Esophagus muscularis mucosa (tissue), 4 donors: Measurements from ENCODE around the gene INPP5B.
"Not testable (repeated sequence)": the region's sequence is repeated elsewhere in the genome, so short reads cannot be mapped to it uniquely, and the experiment has no call there.

Experiments used
- EP300 ChIP-seq: sonication (generic); formaldehyde crosslinking; IDR thresholded peaks from one replicate; pipeline ENCODE4 v1.6.1; 2017; ENCODE audit warnings: antibody characterized with exemption
- POLR2A ChIP-seq: fragments of 450-650 bp; IDR thresholded peaks from one replicate; pipeline ENCODE4 v1.6.1; 2017; ENCODE audit warnings: antibody characterized with exemption, moderate library complexity, mild to moderate bottlenecking, low read depth
- POLR2AphosphoS5 ChIP-seq, 2 donors: sonication (generic); formaldehyde crosslinking; IDR thresholded peaks; one replicate each; pipeline ENCODE4 v1.6.1; 2017; ENCODE audit warnings: antibody characterized with exemption in 2 of 2
- TF ChIP-seq, protein P1 (sequence below), 3 experiments: fragments of 200-600 bp in 2 of 3; fragments of 450-650 bp in 1 of 3; sonication (generic) in 2 of 3; IDR thresholded peaks; one replicate each; pipeline ENCODE4 v1.5.1; 2017 to 2019; ENCODE audit warnings: antibody characterized with exemption in 3 of 3, mild to moderate bottlenecking in 2 of 3, moderate library complexity in 1 of 3

DNA sequence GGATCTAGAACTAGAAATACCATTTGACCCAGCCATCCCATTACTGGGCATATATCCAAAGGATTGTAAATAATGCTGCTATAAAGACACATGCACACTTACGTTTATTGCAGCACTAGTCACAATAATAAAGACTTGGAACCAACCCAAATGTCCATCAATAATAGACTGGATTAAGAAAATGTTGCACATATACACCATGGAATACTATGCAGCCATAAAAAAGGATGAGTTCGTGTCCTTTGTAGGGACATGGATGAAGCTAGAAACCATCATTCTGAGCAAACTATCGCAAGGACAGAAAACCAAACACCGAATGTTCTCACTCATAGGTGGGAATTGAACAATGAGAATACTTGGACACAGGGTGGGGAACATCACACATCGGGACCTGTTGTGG, 26.8 kb upstream of the INPP5B start:
- TF ChIP-seq, protein P1, sequence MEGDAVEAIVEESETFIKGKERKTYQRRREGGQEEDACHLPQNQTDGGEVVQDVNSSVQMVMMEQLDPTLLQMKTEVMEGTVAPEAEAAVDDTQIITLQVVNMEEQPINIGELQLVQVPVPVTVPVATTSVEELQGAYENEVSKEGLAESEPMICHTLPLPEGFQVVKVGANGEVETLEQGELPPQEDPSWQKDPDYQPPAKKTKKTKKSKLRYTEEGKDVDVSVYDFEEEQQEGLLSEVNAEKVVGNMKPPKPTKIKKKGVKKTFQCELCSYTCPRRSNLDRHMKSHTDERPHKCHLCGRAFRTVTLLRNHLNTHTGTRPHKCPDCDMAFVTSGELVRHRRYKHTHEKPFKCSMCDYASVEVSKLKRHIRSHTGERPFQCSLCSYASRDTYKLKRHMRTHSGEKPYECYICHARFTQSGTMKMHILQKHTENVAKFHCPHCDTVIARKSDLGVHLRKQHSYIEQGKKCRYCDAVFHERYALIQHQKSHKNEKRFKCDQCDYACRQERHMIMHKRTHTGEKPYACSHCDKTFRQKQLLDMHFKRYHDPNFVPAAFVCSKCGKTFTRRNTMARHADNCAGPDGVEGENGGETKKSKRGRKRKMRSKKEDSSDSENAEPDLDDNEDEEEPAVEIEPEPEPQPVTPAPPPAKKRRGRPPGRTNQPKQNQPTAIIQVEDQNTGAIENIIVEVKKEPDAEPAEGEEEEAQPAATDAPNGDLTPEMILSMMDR (IDR thresholded peaks at IDR 0.05), result not testable (repeated sequence)
- TF ChIP-seq POLR2A; POLR2AphosphoS5 (IDR thresholded peaks at IDR 0.05); EP300: not testable (repeated sequence)
